Upper lobe of left lung (tissue), 6 donors: ENCODE results near the gene UBA6. TPM values are rescaled to one million over a fixed set of nuclear protein-coding genes. Genes with fewer than 3 reads are reported as not detected.

ENCODE experiments used
- ATAC-seq, 2 donors: fragments of 200-7000 bp; cut with Tn5 transposase; one replicate each; pipeline ENCODE4 v1.9.1; 2022; ENCODE audit warnings: mild to moderate bottlenecking in 2 of 2, moderate library complexity in 2 of 2; ENCODE audit not compliant: low FRiP score in 2 of 2
- DNase-seq, 2 donors: peaks; one replicate each; pipeline ENCODE4 v3.0.0-alpha.2; 2019 to 2020
- H3K27ac ChIP-seq, 4 donors: fragments of 200-600 bp; sonication (generic); one replicate each; pipeline ENCODE4 v1.5.1; 2016 to 2019
- H3K27me3 ChIP-seq, 4 donors: fragments of 200-600 bp; sonication (generic); one replicate each; pipeline ENCODE4 v1.5.1; 2017 to 2019
- H3K36me3 ChIP-seq, 4 donors: fragments of 200-600 bp; sonication (generic); one replicate each; pipeline ENCODE4 v1.5.1; 2016 to 2019
- H3K4me1 ChIP-seq, 4 donors: fragments of 200-600 bp; sonication (generic); one replicate each; pipeline ENCODE4 v1.5.1; 2018 to 2019
- H3K4me3 ChIP-seq, 4 donors: fragments of 200-600 bp; sonication (generic); one replicate each; pipeline ENCODE4 v1.5.1; 2017 to 2019; ENCODE audit warnings: mild to moderate bottlenecking in 2 of 4, moderate library complexity in 1 of 4
- H3K9me3 ChIP-seq, 4 donors: fragments of 200-600 bp; sonication (generic); one replicate each; pipeline ENCODE4 v1.5.1; 2018 to 2019
- CTCF ChIP-seq, 6 experiments: fragments of 450-650 bp in 4 of 6; fragments of 200-600 bp in 2 of 6; sonication (generic) in 2 of 6; IDR thresholded peaks; one replicate each; pipeline ENCODE4 v1.5.1; 2016 to 2019; ENCODE audit warnings: antibody characterized with exemption in 6 of 6
- EP300 ChIP-seq, 4 donors: sonication (generic); formaldehyde crosslinking; IDR thresholded peaks; one replicate each; pipeline ENCODE4 v1.5.1; 2017; ENCODE audit warnings: antibody characterized with exemption in 4 of 4, control low read depth in 2 of 4
- POLR2A ChIP-seq, 4 donors: fragments of 450-650 bp; IDR thresholded peaks; one replicate each; pipeline ENCODE4 v1.5.1; 2016 to 2017; ENCODE audit warnings: antibody characterized with exemption in 4 of 4, mild to moderate bottlenecking in 2 of 4
- POLR2AphosphoS5 ChIP-seq, 2 donors: sonication (generic); formaldehyde crosslinking; IDR thresholded peaks; one replicate each; pipeline ENCODE4 v1.5.1; 2017; ENCODE audit warnings: antibody characterized with exemption in 2 of 2
- WGBS, 2 donors: methylation state at CpG; one replicate each; pipeline ENCODE4 v1.1.5; 2017 to 2018; 5-methylcytosine and 5-hydroxymethylcytosine counted together
- total RNA-seq, 6 donors: library from RNA; depleted of rRNA in 4 of 6; stranded (reverse); fragments of >200 nt in 4 of 6; gene quantifications; one replicate each; pipeline versions ENCODE4 v1.1.0 to v1.2.1, GENCODE V29; 2016 to 2021
- donor health status: DM: no; HTN: no; CAD: no; lungs with moderate emphysema.
- donor health status: DM: no; HTN: yes; CAD: no; lungs with severe emphysema.

UBA6 gene
- total RNA-seq, 6 donors from 2014 or later = 13.9 to 63.9 (median 45.2) TPM

GRCh38 chr4:67702166-67702565 is 1.2 kb upstream of the UBA6 start:
- H3K4me3 ChIP-seq = no peak overlapping the region
- 94 to 95% methylated on average over 2 of the region's 2 CpGs for WGBS, 2 donors
- no peak overlapping the region for H3K27ac ChIP-seq
- ATAC-seq = no peak
- DNase-seq = no peak
- no peaks in the 10 kb centered on the region for H3K36me3 ChIP-seq
- H3K4me1 ChIP-seq = peaks cover 10 to 22% (median 17%) of the 10 kb centered on the region in 4 donors
- H3K9me3 ChIP-seq = peaks cover 0 to 3% (median 0%) of the 10 kb centered on the region in 4 donors
- no peaks in the 10 kb centered on the region for H3K27me3 ChIP-seq
- no peak for TF ChIP-seq POLR2AphosphoS5 (IDR thresholded peaks at IDR 0.05)
- no peak for TF ChIP-seq CTCF (IDR thresholded peaks at IDR 0.05)
- TF ChIP-seq EP300 (IDR thresholded peaks at IDR 0.05) = no peak
- TF ChIP-seq POLR2A (IDR thresholded peaks at IDR 0.05) = no peak

GRCh38 chr4:67701517-67701850 is 529 bp upstream of the UBA6 start:
- no peak for ATAC-seq
- TF ChIP-seq CTCF (IDR thresholded peaks at IDR 0.05) = no peak
- no peak for TF ChIP-seq POLR2A (IDR thresholded peaks at IDR 0.05)
- Histone ChIP-seq H3K27me3 (no peaks in the 10 kb centered on the region), H3K9me3 (no peaks in the 10 kb centered on the region), H3K36me3 (no peaks in the 10 kb centered on the region), H3K27ac (peak overlapping the region; percentile 90 to 97 (median 91)), H3K4me1 (peaks cover 10 to 22% (median 17%) of the 10 kb centered on the region in 4 donors), H3K4me3 (peak overlapping the region; percentile 88 to 98 (median 90))
- no peak for DNase-seq
- 9 to 10% methylated on average over 4 of the region's 4 CpGs for WGBS, 2 donors

GRCh38 chr4:67700116-67700737 is 728 bp downstream of the UBA6 start:
- no peaks in the 10 kb centered on the region for H3K9me3 ChIP-seq
- H3K36me3 ChIP-seq = no peaks in the 10 kb centered on the region
- H3K27me3 ChIP-seq = no peaks in the 10 kb centered on the region
- peak overlapping the region; percentile 88 to 98 (median 90) for H3K4me3 ChIP-seq
- DNase-seq (no peak), ATAC-seq (peak in 1 of 2 donors; percentile 22)
- H3K4me1 ChIP-seq = peaks cover 10 to 22% (median 17%) of the 10 kb centered on the region in 4 donors
- TF ChIP-seq POLR2A (IDR thresholded peaks at IDR 0.05) = no peak
- no peak for TF ChIP-seq EP300 (IDR thresholded peaks at IDR 0.05)
- H3K27ac ChIP-seq = peak overlapping the region; percentile 90 to 97 (median 91)
- 15 to 17% methylated on average over 11 of the region's 11 CpGs for WGBS, 2 donors

GRCh38 chr4:67699603-67700002 is 1.4 kb downstream of the UBA6 start:
- no peak for ATAC-seq
- H3K4me3 ChIP-seq = peak overlapping the region in 2 of 4 donors; percentile 89 to 91
- no peak for TF ChIP-seq CTCF (IDR thresholded peaks at IDR 0.05)
- TF ChIP-seq POLR2AphosphoS5 (IDR thresholded peaks at IDR 0.05) = no peak
- TF ChIP-seq POLR2A (IDR thresholded peaks at IDR 0.05) = no peak
- no peak for TF ChIP-seq EP300 (IDR thresholded peaks at IDR 0.05)
- peak overlapping the region in 1 of 4 donors; percentile 91 for H3K27ac ChIP-seq
- no peaks in the 10 kb centered on the region for H3K9me3 ChIP-seq
- H3K4me1 ChIP-seq = peaks cover 10 to 22% (median 17%) of the 10 kb centered on the region in 4 donors
- WGBS, 2 donors = 91 to 92% methylated on average over 18 of the region's 18 CpGs
- DNase-seq = no peak
- no peaks in the 10 kb centered on the region for H3K36me3 ChIP-seq
- no peaks in the 10 kb centered on the region for H3K27me3 ChIP-seq

- WGBS, 2 donors = 77 to 87% methylated on average over 7 of the region's 7 CpGs
- Histone ChIP-seq H3K9me3 (no peaks in the 10 kb centered on the region), H3K27me3 (no peaks in the 10 kb centered on the region), H3K36me3 (peaks cover 0 to 7% (median 0%) of the 10 kb centered on the region in 4 donors), H3K4me3 (no peak overlapping the region), H3K4me1 (peaks cover 10 to 22% (median 17%) of the 10 kb centered on the region in 4 donors), H3K27ac (no peak overlapping the region)
- DNase-seq (no peak), ATAC-seq (no peak)
- TF ChIP-seq CTCF (IDR thresholded peaks at IDR 0.05) = no peak
- TF ChIP-seq POLR2A (IDR thresholded peaks at IDR 0.05) = no peak
- no peak for TF ChIP-seq EP300 (IDR thresholded peaks at IDR 0.05)
- no peak for TF ChIP-seq POLR2AphosphoS5 (IDR thresholded peaks at IDR 0.05)
These were observed 2.9 kb downstream of the UBA6 start for GRCh38 chr4:67697860-67698687.
